ENCODE measurements around the gene ATP2B1. TPM values are rescaled to one million over a fixed set of nuclear protein-coding genes. Genes with fewer than 3 reads are reported as not detected.

Gene ATP2B1
- total and polyA plus RNA-seq, 2 donors (not counting 3 experiments of a cell fraction or from before 2014, with no cell fraction given): 6.4 to 28.0 TPM

DNA sequence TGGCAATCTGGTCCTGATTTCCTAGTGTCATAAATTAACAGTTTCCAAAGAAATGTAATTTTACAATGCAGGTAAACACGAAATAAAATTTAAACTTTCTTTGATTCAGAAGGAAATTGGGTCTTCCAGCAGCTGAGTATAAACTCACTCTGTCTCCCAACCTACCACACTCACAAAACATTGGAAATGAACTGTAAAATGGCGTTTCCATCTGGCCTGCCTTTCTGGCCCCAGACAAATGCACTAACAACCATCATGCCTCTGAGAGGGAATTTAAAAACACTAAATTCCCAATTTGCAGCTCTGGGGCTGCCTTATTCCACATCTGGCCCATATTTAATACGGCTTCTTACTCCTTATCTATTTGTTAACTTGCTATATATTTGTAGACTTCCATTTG, 19.3 kb downstream of the ATP2B1 start:
- no peak overlapping the region for H3K27ac ChIP-seq (ENCODE audit: insufficient read depth, low read depth, low read length)
- H4K20me1 ChIP-seq (replicated peaks; ENCODE audit: control insufficient read depth, extremely low read depth, insufficient read depth, low read length): no peaks in the 10 kb centered on the region
- FAIRE-seq (no peak), DNase-seq (ENCODE audit: low read depth, low spot score) (no peak)
- H3K36me3 ChIP-seq (ENCODE audit: control insufficient read depth in 2 of 2, extremely low read depth in 1 of 2, insufficient read depth in 2 of 2, low read length in 2 of 2): no peaks in the 10 kb centered on the region
- intact Hi-C loops (cut with micrococcal nuclease) (no loop called here), dilution Hi-C loops (cut with MboI; ENCODE audit: extremely low pct_ligation_motif_present, low sequenced_read_pairs) (no loop called here)
- H2AFZ ChIP-seq (ENCODE audit: low read depth, low read length): no peak overlapping the region
- H3K4me1 ChIP-seq (ENCODE audit: control insufficient read depth, extremely low read depth, insufficient read depth, low read length): peaks cover 2% of the 10 kb centered on the region
- H3K4me2 ChIP-seq (ENCODE audit: insufficient read depth, low read length): no peak overlapping the region
- H3K9me3 ChIP-seq (replicated peaks; ENCODE audit: control insufficient read depth, insufficient read depth, low read length): no peaks in the 10 kb centered on the region
- no peak overlapping the region for H3K4me3 ChIP-seq (replicated peaks in 1 of 3; ENCODE audit: insufficient read depth in 1 of 3, low read depth in 1 of 3, low read length in 3 of 3)
- ChIA-PET POLR2A (no interaction called here), CTCF (interaction anchor here (1.1 to 1.5 kb wide), 2 partner anchors 10 to 11 kb away, joined by 3 to 4 read pairs; no protein-coding TSS in a partner anchor)
- BruUV-seq (replicated peaks): no TSS peak
- H3K27me3 ChIP-seq (ENCODE audit: control insufficient read depth in 2 of 2, insufficient read depth in 2 of 2, low read length in 2 of 2): no peaks in the 10 kb centered on the region
- peaks cover 1% of the 10 kb centered on the region for H3K79me2 ChIP-seq (ENCODE audit: control insufficient read depth, insufficient read depth, low read length)
- H3K9ac ChIP-seq (replicated peaks; ENCODE audit: extremely low read depth, insufficient read depth, low read length): no peak overlapping the region
- H3K9me1 ChIP-seq (replicated peaks; ENCODE audit: control insufficient read depth, extremely low read depth, insufficient read depth, low read length): no peaks in the 10 kb centered on the region
- TF ChIP-seq FOS (IDR thresholded peaks at IDR 0.05; ENCODE audit: borderline replicate concordance, insufficient read depth, low read length): no peak
- TF ChIP-seq JUN (IDR thresholded peaks at IDR 0.05; ENCODE audit: borderline replicate concordance, insufficient read depth, insufficient read length, low read depth): no peak
- TF ChIP-seq POLR2AphosphoS5 (IDR thresholded peaks at IDR 0.05; ENCODE audit: insufficient read depth, low read depth, low read length): no peak
- no peak for TF ChIP-seq POLR2A (IDR thresholded peaks at IDR 0.05; ENCODE audit: low read depth, low read length)
- TF ChIP-seq CTCF (IDR thresholded peaks at IDR 0.05; ENCODE audit: extremely low read depth in 1 of 2, insufficient read depth in 1 of 2, low read depth in 1 of 2, low read length in 2 of 2): no peak
- no peak for TF ChIP-seq MAX (IDR thresholded peaks at IDR 0.05; ENCODE audit: insufficient read depth, insufficient read length)
- TF ChIP-seq EZH2 (IDR thresholded peaks at IDR 0.05; ENCODE audit: borderline replicate concordance, low read depth, low read length, severe bottlenecking): no peak
- TF ChIP-seq GATA2 (IDR thresholded peaks at IDR 0.05; ENCODE audit: insufficient read depth, insufficient read length, low read depth, low read length): no peak
- no peak for TF ChIP-seq MYC (IDR thresholded peaks at IDR 0.05; ENCODE audit: low read depth, low read length)

Measured in endothelial cell of umbilical vein (primary cell).